OCI-LY7 (cell line): ENCODE results near the gene CTPS2.

ENCODE experiments used
- CTCF ChIP-seq: fragments of 200-600 bp; sonication (generic); conservative IDR thresholded peaks from 2 replicates; pipeline ENCODE4 v1.5.1; 2014; ENCODE audit warnings: mild to moderate bottlenecking, antibody characterized with exemption, low read length, moderate library complexity, mixed read lengths
- EZH2phosphoT487 ChIP-seq: fragments of 200-600 bp; sonication (generic); IDR thresholded peaks from 2 replicates; pipeline ENCODE4 v1.6.1; 2018; ENCODE audit warnings: low read depth, borderline replicate concordance, mild to moderate bottlenecking, mixed run types, antibody characterized with exemption, low read length, moderate library complexity, mixed read lengths

GRCh38 chrX:16601885-16602284 is 110.6 kb downstream of the CTPS2 start:
- TF ChIP-seq CTCF = no peak
- TF ChIP-seq EZH2phosphoT487 = no peak
